GM12878 (cell line): ENCODE data around the gene GPR26. TPM values are rescaled to one million over a fixed set of nuclear protein-coding genes. Genes with fewer than 3 reads are reported as not detected.

Experiments
- BMI1 ChIP-seq: fragments of 450-650 bp; IDR thresholded peaks from 2 replicates; pipeline ENCODE4 v1.6.1; 2016; ENCODE audit warnings: mild to moderate bottlenecking, moderate library complexity, borderline replicate concordance
- CREB1 ChIP-seq: IDR thresholded peaks from 2 replicates; pipeline ENCODE4 v1.6.1; 2012; ENCODE audit warnings: low read depth, mild to moderate bottlenecking, inconsistent platforms
- E2F8 ChIP-seq: fragments of 450-650 bp; IDR thresholded peaks from 2 replicates; pipeline ENCODE4 v1.6.1; 2018; ENCODE audit warnings: mild to moderate bottlenecking, low read depth, moderate library complexity; ENCODE audit not compliant: partially characterized antibody
- EGR1 ChIP-seq, 2 experiments: IDR thresholded peaks; 1 replicate in 1 of 2; 2 replicates in 1 of 2; pipeline ENCODE4 v1.6.1; 2011 to 2012; ENCODE audit warnings: low read depth in 2 of 2, low read length in 2 of 2, borderline replicate concordance in 1 of 2, mild to moderate bottlenecking in 1 of 2, moderate library complexity in 1 of 2
- MTA3 ChIP-seq: IDR thresholded peaks from 2 replicates; pipeline ENCODE4 v1.6.1; 2012; ENCODE audit warnings: low read length, inconsistent platforms, borderline replicate concordance
- MYB ChIP-seq: fragments of 150-350 bp; IDR thresholded peaks from 2 replicates; pipeline ENCODE4 v1.6.1; 2014; ENCODE audit warnings: mild to moderate bottlenecking, low read depth, low read length, borderline replicate concordance
- NFYB ChIP-seq: IDR thresholded peaks from 2 replicates; pipeline ENCODE4 v1.6.1; 2011; ENCODE audit warnings: low read depth, mild to moderate bottlenecking, low read length, improper control_type of control experiment, moderate library complexity; ENCODE audit not compliant: insufficient read depth
- POLR2A ChIP-seq: IDR thresholded peaks from 2 replicates; pipeline ENCODE4 v1.6.1; 2011; ENCODE audit warnings: low read depth, mild to moderate bottlenecking, low read length
- RB1 ChIP-seq: fragments of 450-650 bp; formaldehyde crosslinking; IDR thresholded peaks from 2 replicates; pipeline ENCODE4 v1.6.1; 2017; ENCODE audit warnings: mild to moderate bottlenecking, borderline replicate concordance
- RCOR1 ChIP-seq: conservative IDR thresholded peaks from 2 replicates; pipeline ENCODE4 v1.6.1; 2012; ENCODE audit warnings: low read depth, low read length, improper control_type of control experiment
- SIX5 ChIP-seq: IDR thresholded peaks from 2 replicates; pipeline ENCODE4 v1.6.1; 2011; ENCODE audit warnings: mild to moderate bottlenecking, low read depth, low read length, moderate library complexity; ENCODE audit not compliant: severe bottlenecking
- TBL1XR1 ChIP-seq: IDR thresholded peaks from 2 replicates; pipeline ENCODE4 v1.6.1; 2012; ENCODE audit warnings: low read depth, low read length, improper control_type of control experiment
- ZBED1 ChIP-seq: IDR thresholded peaks from 2 replicates; pipeline ENCODE4 v1.6.1; 2016; ENCODE audit warnings: borderline replicate concordance
- polyA plus RNA-seq, 11 experiments: library from polyadenylated mRNA; depleted of rRNA in 4 of 11; unstranded in 6 of 11; stranded (reverse) in 5 of 11; fragments of >200 nt; fragmentation: Nextera tagmentation in 4 of 11; fragmentation: Illumina TruSeq in 1 of 11; extraction: Ambion mirVana in 4 of 11; extraction: Trizol in 1 of 11; gene quantifications; 1 replicate in 1 of 11; 2 replicates in 10 of 11; pipeline versions ENCODE4 v1.2.1 to v1.2.3, GENCODE V29; 2011 to 2016; ENCODE audit warnings: inconsistent platforms in 2 of 11, missing spikeins in 2 of 11, low read depth in 1 of 11
- total RNA-seq, 4 experiments: library from RNA; depleted of rRNA in 3 of 4; stranded (reverse); fragments of >200 nt in 3 of 4; fragmentation: Illumina TruSeq in 1 of 4; extraction: Trizol in 1 of 4; gene quantifications; 2 replicates each; pipeline versions ENCODE4 v1.2.1 to v1.2.3, GENCODE V29; 2013 to 2021
- TF ChIP-seq, protein P1 (sequence below), 3 experiments: IDR thresholded peaks in 2 of 3; conservative IDR thresholded peaks in 1 of 3; 2 replicates each; pipeline ENCODE4 v1.5.1; 2011; ENCODE audit warnings: low read depth in 3 of 3, low read length in 3 of 3, mild to moderate bottlenecking in 3 of 3, control low read depth in 2 of 3, moderate library complexity in 2 of 3, inconsistent platforms in 1 of 3, mixed read lengths in 1 of 3; ENCODE audit not compliant: control insufficient read depth in 2 of 3, insufficient read depth in 1 of 3; ENCODE audit errors: extremely low read depth in 1 of 3

Gene GPR26
- total and polyA plus RNA-seq, 10 of the 15 experiments (the other 5 are each of a cell fraction or from before 2014, with no cell fraction given), result 0.01 to 0.03 TPM; not detected in 8

DNA sequence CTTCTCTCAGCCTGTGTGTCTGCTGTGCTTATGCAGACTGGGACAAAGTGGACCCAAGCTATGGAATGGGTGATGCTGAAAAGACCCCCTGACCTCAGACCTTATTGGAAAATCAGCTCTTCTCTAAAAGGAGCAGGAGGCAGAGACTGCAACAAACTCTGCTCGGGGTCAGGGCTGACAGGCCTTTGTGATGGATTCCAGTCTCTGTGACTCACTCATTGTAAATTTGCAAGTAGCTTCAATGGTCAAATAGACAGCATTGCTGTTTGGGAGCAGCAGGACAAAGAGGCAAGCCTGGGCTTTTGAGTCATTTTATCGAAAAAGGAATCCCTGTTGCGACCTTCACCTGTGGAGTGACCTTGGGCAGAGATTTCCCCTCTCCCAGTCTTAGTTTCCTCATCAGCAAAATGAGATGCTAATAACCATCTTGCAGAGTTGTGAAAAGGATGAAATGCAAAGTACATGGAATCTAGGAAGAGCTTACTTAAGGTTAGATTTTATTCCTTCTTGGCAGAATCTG lies 26.1 kb upstream of the GPR26 start (continued):
- no peak for TF ChIP-seq TBL1XR1
- TF ChIP-seq SIX5, result no peak
- TF ChIP-seq RB1, result no peak
- TF ChIP-seq E2F8, result no peak
- no peak for TF ChIP-seq NFYB
- TF ChIP-seq EGR1 (IDR thresholded peaks at IDR 0.05; ENCODE audit: borderline replicate concordance in 1 of 2, low read depth in 2 of 2, low read length in 2 of 2), result no peak
- no peak for TF ChIP-seq POLR2A
- TF ChIP-seq, protein P1, sequence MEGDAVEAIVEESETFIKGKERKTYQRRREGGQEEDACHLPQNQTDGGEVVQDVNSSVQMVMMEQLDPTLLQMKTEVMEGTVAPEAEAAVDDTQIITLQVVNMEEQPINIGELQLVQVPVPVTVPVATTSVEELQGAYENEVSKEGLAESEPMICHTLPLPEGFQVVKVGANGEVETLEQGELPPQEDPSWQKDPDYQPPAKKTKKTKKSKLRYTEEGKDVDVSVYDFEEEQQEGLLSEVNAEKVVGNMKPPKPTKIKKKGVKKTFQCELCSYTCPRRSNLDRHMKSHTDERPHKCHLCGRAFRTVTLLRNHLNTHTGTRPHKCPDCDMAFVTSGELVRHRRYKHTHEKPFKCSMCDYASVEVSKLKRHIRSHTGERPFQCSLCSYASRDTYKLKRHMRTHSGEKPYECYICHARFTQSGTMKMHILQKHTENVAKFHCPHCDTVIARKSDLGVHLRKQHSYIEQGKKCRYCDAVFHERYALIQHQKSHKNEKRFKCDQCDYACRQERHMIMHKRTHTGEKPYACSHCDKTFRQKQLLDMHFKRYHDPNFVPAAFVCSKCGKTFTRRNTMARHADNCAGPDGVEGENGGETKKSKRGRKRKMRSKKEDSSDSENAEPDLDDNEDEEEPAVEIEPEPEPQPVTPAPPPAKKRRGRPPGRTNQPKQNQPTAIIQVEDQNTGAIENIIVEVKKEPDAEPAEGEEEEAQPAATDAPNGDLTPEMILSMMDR (IDR thresholded peaks at IDR 0.05 in 2 of 3, conservative IDR thresholded peaks at IDR 0.05 in 1 of 3; ENCODE audit: control insufficient read depth in 2 of 3, extremely low read depth in 1 of 3, insufficient read depth in 1 of 3, low read depth in 3 of 3, low read length in 3 of 3), result no peak
- TF ChIP-seq MTA3, result no peak
- no peak for TF ChIP-seq RCOR1
- no peak for TF ChIP-seq BMI1
- no peak for TF ChIP-seq ZBED1
- TF ChIP-seq CREB1, result no peak
- no peak for TF ChIP-seq MYB
